Measurements from ENCODE around the gene N4BP2L2.

Gene N4BP2L2

GRCh38 chr13:32473650-32474049, 64.9 kb downstream of the N4BP2L2 start:
- no peak overlapping the region for H3K9ac ChIP-seq (ENCODE audit: insufficient read length)
- H3K4me3 ChIP-seq: no peak overlapping the region
- H3K36me3 ChIP-seq (ENCODE audit: insufficient read depth, low read length): no peaks in the 10 kb centered on the region
- no peak overlapping the region for H3K27ac ChIP-seq
- TF ChIP-seq FOXP2 (optimal IDR thresholded peaks at IDR 0.05; ENCODE audit: control extremely low read depth, extremely low read length, insufficient read depth): no peak
- TF ChIP-seq POLR2AphosphoS5 (IDR thresholded peaks at IDR 0.05; ENCODE audit: borderline replicate concordance, low read depth, low read length): no peak
- no peak for TF ChIP-seq EZH2 (IDR thresholded peaks at IDR 0.05)
- H3K9me3 ChIP-seq (ENCODE audit: low read depth, low read length): no peaks in the 10 kb centered on the region
- no peak for DNase-seq (ENCODE audit: low read depth, low spot score)

- Histone ChIP-seq H3K4me3 (no peak overlapping the region), H3K36me3 (ENCODE audit: insufficient read depth, low read length) (no peaks in the 10 kb centered on the region), H3K27ac (no peak overlapping the region), H3K9me3 (ENCODE audit: low read depth, low read length) (no peaks in the 10 kb centered on the region), H3K9ac (ENCODE audit: insufficient read length) (no peak overlapping the region)
- TF ChIP-seq FOXP2 (optimal IDR thresholded peaks at IDR 0.05; ENCODE audit: control extremely low read depth, extremely low read length, insufficient read depth) (no peak), EZH2 (IDR thresholded peaks at IDR 0.05) (no peak), POLR2AphosphoS5 (IDR thresholded peaks at IDR 0.05; ENCODE audit: borderline replicate concordance, low read depth, low read length) (no peak)
- no peak for DNase-seq (ENCODE audit: low read depth, low spot score)
These were observed 66.4 kb downstream of the N4BP2L2 start for GRCh38 chr13:32472194-32472621.

GRCh38 chr13:32471187-32471922, 67.2 kb downstream of the N4BP2L2 start:
- Histone ChIP-seq H3K27ac (no peak overlapping the region), H3K36me3 (ENCODE audit: insufficient read depth, low read length) (no peaks in the 10 kb centered on the region), H3K9me3 (ENCODE audit: low read depth, low read length) (no peaks in the 10 kb centered on the region), H3K4me3 (no peak overlapping the region), H3K9ac (ENCODE audit: insufficient read length) (no peak overlapping the region)
- no peak for DNase-seq (ENCODE audit: low read depth, low spot score)
- TF ChIP-seq EZH2 (IDR thresholded peaks at IDR 0.05): no peak
- TF ChIP-seq FOXP2 (optimal IDR thresholded peaks at IDR 0.05; ENCODE audit: control extremely low read depth, extremely low read length, insufficient read depth): no peak
- no peak for TF ChIP-seq POLR2AphosphoS5 (IDR thresholded peaks at IDR 0.05; ENCODE audit: borderline replicate concordance, low read depth, low read length)

GRCh38 chr13:32468502-32469142, 70.0 kb downstream of the N4BP2L2 start:
- no peak for TF ChIP-seq FOXP2 (optimal IDR thresholded peaks at IDR 0.05; ENCODE audit: control extremely low read depth, extremely low read length, insufficient read depth)
- no peak overlapping the region for H3K27ac ChIP-seq
- no peaks in the 10 kb centered on the region for H3K9me3 ChIP-seq (ENCODE audit: low read depth, low read length)
- H3K9ac ChIP-seq (ENCODE audit: insufficient read length): no peak overlapping the region
- H3K36me3 ChIP-seq (ENCODE audit: insufficient read depth, low read length): no peaks in the 10 kb centered on the region
- no peak for DNase-seq (ENCODE audit: low read depth, low spot score)
- H3K4me3 ChIP-seq: no peak overlapping the region

- H3K36me3 ChIP-seq (ENCODE audit: insufficient read depth, low read length): peaks cover 6% of the 10 kb centered on the region
- H3K4me3 ChIP-seq: no peak overlapping the region
- no peak overlapping the region for H3K27ac ChIP-seq
- TF ChIP-seq POLR2AphosphoS5 (IDR thresholded peaks at IDR 0.05; ENCODE audit: borderline replicate concordance, low read depth, low read length) (no peak), FOXP2 (optimal IDR thresholded peaks at IDR 0.05; ENCODE audit: control extremely low read depth, extremely low read length, insufficient read depth) (no peak), EZH2 (IDR thresholded peaks at IDR 0.05) (no peak)
- DNase-seq (ENCODE audit: low read depth, low spot score): no peak
- H3K9me3 ChIP-seq (ENCODE audit: low read depth, low read length): peaks cover 2% of the 10 kb centered on the region; the same call in 1 of the 2 replicates
- no peak overlapping the region for H3K9ac ChIP-seq (ENCODE audit: insufficient read length)
These were observed 82.0 kb downstream of the N4BP2L2 start for GRCh38 chr13:32456591-32456990.

GRCh38 chr13:32455594-32455903, 83.0 kb downstream of the N4BP2L2 start:
- Histone ChIP-seq H3K4me3 (no peak overlapping the region), H3K36me3 (ENCODE audit: insufficient read depth, low read length) (peaks cover 6% of the 10 kb centered on the region), H3K9me3 (ENCODE audit: low read depth, low read length) (peaks cover 2% of the 10 kb centered on the region; the same call in 1 of the 2 replicates), H3K9ac (ENCODE audit: insufficient read length) (no peak overlapping the region), H3K27ac (no peak overlapping the region)
- no peak for DNase-seq (ENCODE audit: low read depth, low spot score)
- TF ChIP-seq POLR2AphosphoS5 (IDR thresholded peaks at IDR 0.05; ENCODE audit: borderline replicate concordance, low read depth, low read length) (no peak), EZH2 (IDR thresholded peaks at IDR 0.05) (no peak), FOXP2 (optimal IDR thresholded peaks at IDR 0.05; ENCODE audit: control extremely low read depth, extremely low read length, insufficient read depth) (no peak)

- DNase-seq (ENCODE audit: low read depth, low spot score): no peak
- H3K4me3 ChIP-seq: no peak overlapping the region
- H3K9me3 ChIP-seq (ENCODE audit: low read depth, low read length): peaks cover 2% of the 10 kb centered on the region; the same call in 1 of the 2 replicates
- TF ChIP-seq EZH2 (IDR thresholded peaks at IDR 0.05) (no peak), FOXP2 (optimal IDR thresholded peaks at IDR 0.05; ENCODE audit: control extremely low read depth, extremely low read length, insufficient read depth) (no peak), POLR2AphosphoS5 (IDR thresholded peaks at IDR 0.05; ENCODE audit: borderline replicate concordance, low read depth, low read length) (no peak)
- no peak overlapping the region for H3K9ac ChIP-seq (ENCODE audit: insufficient read length)
- no peak overlapping the region for H3K27ac ChIP-seq
- H3K36me3 ChIP-seq (ENCODE audit: insufficient read depth, low read length): peaks cover 6% of the 10 kb centered on the region
These were observed 83.6 kb downstream of the N4BP2L2 start for GRCh38 chr13:32454886-32455593.

- peaks cover 6% of the 10 kb centered on the region for H3K36me3 ChIP-seq (ENCODE audit: insufficient read depth, low read length)
- no peak for TF ChIP-seq EZH2 (IDR thresholded peaks at IDR 0.05)
- no peak overlapping the region for H3K27ac ChIP-seq
- DNase-seq (ENCODE audit: low read depth, low spot score): no peak
- H3K9ac ChIP-seq (ENCODE audit: insufficient read length): no peak overlapping the region
- no peak overlapping the region for H3K4me3 ChIP-seq
- H3K9me3 ChIP-seq (ENCODE audit: low read depth, low read length): peaks cover 2% of the 10 kb centered on the region; the same call in 1 of the 2 replicates
These were observed 84.6 kb downstream of the N4BP2L2 start for GRCh38 chr13:32453981-32454380.
